HepG2 (cell line): ENCODE results near the gene ANKIB1. TPM values are rescaled to one million over a fixed set of nuclear protein-coding genes. Genes with fewer than 3 reads are reported as not detected.
"Not testable (repeated sequence)": the region's sequence is repeated elsewhere in the genome, so short reads cannot be mapped to it uniquely, and the experiment has no call there.

Experiments
- ATAC-seq: fragments of 200-7000 bp; cut with Tn5 transposase; 3 replicates; pipeline ENCODE4 v1.9.1; 2020; ENCODE audit warnings: mild to moderate bottlenecking, moderate library complexity
- BruUV-seq: library from RNA; stranded (reverse); fragments of 400-500 nt; replicated peaks from 2 replicates; lab custom pipeline; 2021; lab: Mats Ljungman, UMichigan
- CTCF ChIA-PET: fragments of 300-600 bp; formaldehyde crosslinking; extraction: SDS; loops from one replicate; lab custom pipeline; 2021; ENCODE audit warnings: low total read pairs, inconsistent platforms, low intra/inter-chr PET ratio; lab: Yijun Ruan, JAX
- POLR2A ChIA-PET: fragments of 350-600 bp; sonication (Branson Sonifier 250); formaldehyde crosslinking; loops from one replicate; lab custom pipeline; 2020; ENCODE audit warnings: antibody characterized with exemption, inconsistent platforms; lab: Yijun Ruan, JAX
- DNase-seq: peaks from one replicate; pipeline ENCODE4 v3.0.0-alpha.2; 2015; ENCODE audit warnings: low spot score
- FAIRE-seq: peaks from 3 replicates; lab custom pipeline; 2011; peaks lifted over from hg19 to GRCh38; lab: Jason Lieb, UNC
- H2AFZ ChIP-seq: one replicate; pipeline ENCODE4 v1.6.1; 2011; ENCODE audit warnings: low read length, inconsistent platforms
- H3K27ac ChIP-seq: fragments of 300-600 bp; 3 replicates; pipeline ENCODE4 v1.8.0; 2011; ENCODE audit warnings: mixed run types, mild to moderate bottlenecking, mixed read lengths, low read length, inconsistent platforms; ENCODE audit not compliant: insufficient read depth; ENCODE audit errors: extremely low read length
- H3K27me3 ChIP-seq, 2 experiments: fragments of 200-600 bp in 1 of 2; 2 replicates in 1 of 2; 3 replicates in 1 of 2; pipeline versions ENCODE4 v1.6.0 to v1.8.0; 2011; ENCODE audit warnings: low read length in 2 of 2, mild to moderate bottlenecking in 2 of 2, moderate library complexity in 2 of 2, inconsistent platforms in 1 of 2; ENCODE audit not compliant: insufficient read depth in 2 of 2, control insufficient read depth in 1 of 2
- H3K36me3 ChIP-seq, 2 experiments: fragments of 200-600 bp in 1 of 2; replicated peaks in 1 of 2; 2 replicates in 1 of 2; 3 replicates in 1 of 2; pipeline versions ENCODE4 v1.5.1 to v1.8.0; 2011; ENCODE audit warnings: low read length in 2 of 2, inconsistent platforms in 1 of 2; ENCODE audit not compliant: insufficient read depth in 2 of 2, control insufficient read depth in 1 of 2
- H3K4me1 ChIP-seq: 2 replicates; pipeline ENCODE4 v1.5.1; 2012; ENCODE audit warnings: low read length, inconsistent platforms; ENCODE audit not compliant: insufficient read depth
- H3K4me2 ChIP-seq: 2 replicates; pipeline ENCODE4 v1.6.0; 2011; ENCODE audit warnings: low read depth, low read length, inconsistent platforms
- H3K4me3 ChIP-seq, 3 experiments: fragments of 200-600 bp in 1 of 3; sonication (generic), shearing (Covaris generic) in 1 of 3; replicated peaks in 1 of 3; 2 replicates each; pipeline ENCODE4 v1.5.1; 2011 to 2016; ENCODE audit warnings: low read length in 3 of 3, inconsistent platforms in 2 of 3, low read depth in 2 of 3, mild to moderate bottlenecking in 2 of 3, control low read depth in 1 of 3, mixed read lengths in 1 of 3; ENCODE audit not compliant: insufficient read depth in 1 of 3
- H3K79me2 ChIP-seq: one replicate; pipeline ENCODE4 v1.6.1; 2011; ENCODE audit warnings: low read length, inconsistent platforms; ENCODE audit not compliant: insufficient read depth
- H3K9ac ChIP-seq: 2 replicates; pipeline ENCODE4 v1.6.0; 2011; ENCODE audit warnings: mild to moderate bottlenecking, low read depth, low read length, inconsistent platforms; ENCODE audit not compliant: insufficient read depth
- H3K9me3 ChIP-seq: 2 replicates; pipeline ENCODE4 v1.5.1; 2012; ENCODE audit warnings: mild to moderate bottlenecking, low read length
- H4K20me1 ChIP-seq: 2 replicates; pipeline ENCODE4 v1.6.0; 2011; ENCODE audit warnings: inconsistent platforms, mild to moderate bottlenecking, low read length, moderate library complexity; ENCODE audit not compliant: insufficient read depth
- ATF7 ChIP-seq, 2 experiments: fragments of 450-650 bp in 1 of 2; sonication (generic) in 1 of 2; formaldehyde crosslinking in 1 of 2; IDR thresholded peaks; 2 replicates each; pipeline versions ENCODE4 v1.4.0 to v1.6.1; 2016 to 2020; ENCODE audit warnings: antibody characterized with exemption in 1 of 2, mild to moderate bottlenecking in 1 of 2, missing genetic modification reagents in 1 of 2
- CEBPB ChIP-seq: IDR thresholded peaks from 2 replicates; pipeline ENCODE4 v1.6.1; 2011; ENCODE audit warnings: low read depth, low read length, improper control_type of control experiment, borderline replicate concordance
- FLYWCH1 ChIP-seq: sonication (generic); formaldehyde crosslinking; IDR thresholded peaks from 2 replicates; pipeline ENCODE4 v1.8.1; 2023; ENCODE audit warnings: mild to moderate bottlenecking, missing genetic modification reagents
- RAD21 ChIP-seq: fragments of 450-650 bp; formaldehyde crosslinking; IDR thresholded peaks from 2 replicates; pipeline ENCODE4 v1.5.0; 2020; ENCODE audit warnings: mild to moderate bottlenecking
- WGBS: methylation state at CpG from one replicate; pipeline ENCODE4 v1.1.6; 2017; ENCODE audit warnings: low lambda C conversion rate; 5-methylcytosine and 5-hydroxymethylcytosine counted together
- in situ Hi-C: cut with HindIII; loops from 2 replicates; pipeline ENCODE4 v1.10.0; 2017; ENCODE audit warnings: low pct_unique_long_range_greater_than_20kb; ENCODE audit not compliant: extremely low pct_ligation_motif_present
- intact Hi-C: fragments of 100-400 bp; cut with micrococcal nuclease; formaldehyde crosslinking; loops from one replicate; pipeline ENCODE4 v1.10.0; 2022; ENCODE audit not compliant: unreplicated experiment
- polyA plus RNA-seq, 8 experiments: library from polyadenylated mRNA; depleted of rRNA in 3 of 8; stranded (reverse) in 7 of 8; unstranded in 1 of 8; fragments of >200 nt; fragmentation: Illumina TruSeq in 4 of 8; extraction: Trizol in 4 of 8; gene quantifications; 2 replicates each; pipeline versions ENCODE4 v1.2.1 to v1.2.3, GENCODE V29; 2011 to 2016; ENCODE audit warnings: low read depth in 4 of 8, missing spikeins in 1 of 8, mixed read lengths in 1 of 8; ENCODE audit not compliant: insufficient read depth in 1 of 8
- total RNA-seq, 5 experiments: library from RNA; depleted of rRNA; stranded (reverse); fragments of >200 nt; fragmentation: Illumina TruSeq; extraction: Trizol; gene quantifications; 2 replicates each; pipeline ENCODE4 v1.2.3, GENCODE V29; 2016; ENCODE audit warnings: low read depth in 1 of 5
- TF ChIP-seq, protein P1 (sequence below): sonication (generic); formaldehyde crosslinking; IDR thresholded peaks from 2 replicates; pipeline ENCODE4 v1.4.0; 2020; ENCODE audit warnings: mild to moderate bottlenecking, low read depth, missing genetic modification reagents

ANKIB1 gene
- total and polyA plus RNA-seq, 2 of the 13 experiments (the other 11 are each of a cell fraction or from before 2014, with no cell fraction given) = 28.7 to 29.6 TPM

- TF ChIP-seq, protein P1, sequence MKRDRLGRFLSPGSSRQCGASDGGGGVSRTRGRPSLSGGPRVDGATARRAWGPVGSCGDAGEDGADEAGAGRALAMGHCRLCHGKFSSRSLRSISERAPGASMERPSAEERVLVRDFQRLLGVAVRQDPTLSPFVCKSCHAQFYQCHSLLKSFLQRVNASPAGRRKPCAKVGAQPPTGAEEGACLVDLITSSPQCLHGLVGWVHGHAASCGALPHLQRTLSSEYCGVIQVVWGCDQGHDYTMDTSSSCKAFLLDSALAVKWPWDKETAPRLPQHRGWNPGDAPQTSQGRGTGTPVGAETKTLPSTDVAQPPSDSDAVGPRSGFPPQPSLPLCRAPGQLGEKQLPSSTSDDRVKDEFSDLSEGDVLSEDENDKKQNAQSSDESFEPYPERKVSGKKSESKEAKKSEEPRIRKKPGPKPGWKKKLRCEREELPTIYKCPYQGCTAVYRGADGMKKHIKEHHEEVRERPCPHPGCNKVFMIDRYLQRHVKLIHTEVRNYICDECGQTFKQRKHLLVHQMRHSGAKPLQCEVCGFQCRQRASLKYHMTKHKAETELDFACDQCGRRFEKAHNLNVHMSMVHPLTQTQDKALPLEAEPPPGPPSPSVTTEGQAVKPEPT (CRISPR knock-in tag) = no peak
These were observed 158.4 kb downstream of the ANKIB1 start (continued) for GRCh38 chr7:92404170-92404614.

DNA sequence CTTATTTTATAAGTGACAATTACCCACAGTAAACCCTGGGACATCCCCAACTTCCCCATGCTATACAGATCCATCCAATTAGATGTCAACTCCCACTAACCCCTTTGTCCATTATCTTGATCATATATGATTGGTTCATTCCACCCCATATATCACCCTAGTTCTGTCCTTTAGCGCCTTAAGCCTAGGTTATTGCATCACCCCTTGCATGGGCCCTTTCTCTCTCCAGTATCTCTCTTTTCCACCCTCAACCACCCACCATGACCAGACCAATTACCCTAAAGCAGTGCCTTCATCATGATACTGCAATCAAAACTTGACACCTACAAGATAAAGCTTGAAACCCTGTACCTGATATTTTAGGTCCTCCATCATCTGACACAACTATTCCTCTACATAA lies 163.6 kb downstream of the ANKIB1 start:
- H2AFZ ChIP-seq = no peak overlapping the region
- peaks cover 1 to 7% of the 10 kb centered on the region in 2 experiments; a peak in 1 of 5 replicates for H3K27me3 ChIP-seq
- H3K9me3 ChIP-seq = no peaks in the 10 kb centered on the region
- intact Hi-C loops (no loop called here), in situ Hi-C loops (no loop called here)
- FAIRE-seq (no peak), DNase-seq (no peak), ATAC-seq (no peak)
- ChIA-PET CTCF (no interaction called here), POLR2A (no interaction called here)
- H3K79me2 ChIP-seq = no peaks in the 10 kb centered on the region
- 88% methylated on average over 1 of the region's 1 CpG for WGBS
- H3K36me3 ChIP-seq = no peaks in the 10 kb centered on the region
- no peaks in the 10 kb centered on the region for H3K4me1 ChIP-seq
- no peak overlapping the region for H3K4me3 ChIP-seq
- TF ChIP-seq ATF7 (IDR thresholded peaks at IDR 0.05) (peak; percentile 22; the same call in 1 of the 2 replicates), ATF7 (CRISPR knock-in tag; IDR thresholded peaks at IDR 0.05) (no peak), CEBPB (peak; percentile 58; the same call in 1 of the 2 replicates), FLYWCH1 (CRISPR knock-in tag) (no peak), RAD21 (CRISPR knock-in tag) (no peak)
- no peak overlapping the region for H3K27ac ChIP-seq
- no peak overlapping the region for H3K4me2 ChIP-seq
- BruUV-seq = no TSS peak
- H4K20me1 ChIP-seq = no peaks in the 10 kb centered on the region
- H3K9ac ChIP-seq = no peak overlapping the region

DNA sequence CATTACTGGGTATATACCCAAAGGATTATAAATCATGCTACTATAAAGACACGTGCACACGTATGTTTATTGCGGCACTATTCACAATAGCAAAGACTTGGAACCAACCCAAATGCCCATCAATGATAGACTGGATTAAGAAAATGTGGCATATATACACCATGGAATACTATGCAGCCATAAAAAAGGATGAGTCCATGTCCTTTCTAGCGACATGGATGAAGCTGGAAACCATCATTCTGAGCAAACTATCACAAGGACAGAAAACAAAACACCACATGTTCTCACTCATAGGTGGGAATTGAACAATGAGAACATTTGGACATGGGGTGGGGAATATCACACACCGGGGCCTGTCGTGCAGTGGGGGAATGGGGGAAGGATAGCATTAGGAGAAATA lies 164.4 kb downstream of the ANKIB1 start:
- FAIRE-seq, H3K4me1 ChIP-seq, DNase-seq, intact Hi-C loops, H3K4me2 ChIP-seq, H3K9ac ChIP-seq, H3K79me2 ChIP-seq, H2AFZ ChIP-seq, ATAC-seq, H3K4me3 ChIP-seq, H4K20me1 ChIP-seq, H3K27me3 ChIP-seq, CTCF ChIA-PET, in situ Hi-C loops, BruUV-seq, H3K27ac ChIP-seq, POLR2A ChIA-PET, H3K9me3 ChIP-seq, H3K36me3 ChIP-seq: not testable (repeated sequence)
- 51% methylated on average over 6 of the region's 6 CpGs for WGBS
